Measurements from ENCODE around the gene LUC7L3. TPM values are rescaled to one million over a fixed set of nuclear protein-coding genes. Genes with fewer than 3 reads are reported as not detected.

LUC7L3 gene
- total and polyA plus RNA-seq, 2 experiments from 2014 or later, result 69.3 to 501 TPM

- no peak for TF ChIP-seq ZNF462 (CRISPR knock-in tag; IDR thresholded peaks at IDR 0.05)
- no peak for TF ChIP-seq EZH2phosphoT487 (IDR thresholded peaks at IDR 0.05; ENCODE audit: unreplicated experiment)
- TF ChIP-seq ZNF114 (CRISPR knock-in tag; IDR thresholded peaks at IDR 0.05), result no peak
These were observed 9.4 kb upstream of the LUC7L3 start (continued) for GRCh38 chr17:50710025-50710424.

- H3K4me1 Mint-ChIP-seq, result peaks cover 28% of the 10 kb centered on the region
- H3K27ac Mint-ChIP-seq, result no peak overlapping the region
- H3F3A ChIP-seq (replicated peaks; ENCODE audit: low read depth), result 0 out of 2 replicates have a peak, but pooled peaks cover 10% of the 10 kb centered on the region
- DNase-seq (ENCODE audit: low spot score) (no peak), ATAC-seq (no peak)
- peaks cover 5% of the 10 kb centered on the region for H3K4me1 ChIP-seq (ENCODE audit: insufficient read depth)
- H4K20me1 ChIP-seq (replicated peaks; ENCODE audit: insufficient read depth), result 0 out of 2 replicates have a peak, but pooled peaks cover 3% of the 10 kb centered on the region
- no peak overlapping the region for H3K27ac ChIP-seq (ENCODE audit: low read depth)
- no peaks in the 10 kb centered on the region for H3K9me2 ChIP-seq (ENCODE audit: insufficient read depth)
- H2AFZ ChIP-seq, result no peak overlapping the region
- peaks cover 4% of the 10 kb centered on the region for H3K27me3 Mint-ChIP-seq (ENCODE audit: insufficient read depth, low read depth, poor library complexity)
- H3K4me2 ChIP-seq, result no peak overlapping the region
- peaks cover 8% of the 10 kb centered on the region; the same call in 1 of the 3 replicates for H3K36me3 Mint-ChIP-seq (ENCODE audit: low read depth)
- peaks cover 16% of the 10 kb centered on the region for H3K79me2 ChIP-seq (replicated peaks; ENCODE audit: insufficient read depth)
- no peak overlapping the region for H3K4me3 Mint-ChIP-seq
- H3K36me3 ChIP-seq (ENCODE audit: insufficient read depth), result no peaks in the 10 kb centered on the region
- no peak overlapping the region for H3K4me3 ChIP-seq
- no peaks in the 10 kb centered on the region for H3K27me3 ChIP-seq (ENCODE audit: insufficient read depth)
- no peaks in the 10 kb centered on the region for H3K9me3 Mint-ChIP-seq
- no peak for TF ChIP-seq ZNF331 (CRISPR knock-in tag; IDR thresholded peaks at IDR 0.05; ENCODE audit: low read depth)
- no peak for TF ChIP-seq REST (IDR thresholded peaks at IDR 0.05; ENCODE audit: unreplicated experiment)
- no peak for TF ChIP-seq STAT1 (IDR thresholded peaks at IDR 0.05; ENCODE audit: unreplicated experiment)
- no peak for TF ChIP-seq JUNB (IDR thresholded peaks at IDR 0.05; ENCODE audit: unreplicated experiment)
- TF ChIP-seq NANOG (IDR thresholded peaks at IDR 0.05; ENCODE audit: borderline replicate concordance), result no peak
- TF ChIP-seq ZNF114 (CRISPR knock-in tag; IDR thresholded peaks at IDR 0.05), result no peak
These were observed 8.8 kb upstream of the LUC7L3 start for GRCh38 chr17:50710650-50711049.

Measured in GM23338 (cell line).